Thyroid gland (tissue), 4 donors: ENCODE results near the gene TBL1XR1.

Experiments used
- CTCF ChIP-seq, 6 experiments: fragments of 200-600 bp in 3 of 6; fragments of 450-650 bp in 3 of 6; sonication (generic) in 3 of 6; IDR thresholded peaks; one replicate each; pipeline ENCODE4 v1.5.1; 2016 to 2019; ENCODE audit warnings: antibody characterized with exemption in 6 of 6, mild to moderate bottlenecking in 2 of 6, inconsistent platforms in 1 of 6, moderate library complexity in 1 of 6
- POLR2A ChIP-seq, 2 donors: fragments of 450-650 bp; IDR thresholded peaks; one replicate each; pipeline ENCODE4 v1.6.1; 2017; ENCODE audit warnings: antibody characterized with exemption in 2 of 2, mild to moderate bottlenecking in 2 of 2, moderate library complexity in 1 of 2

GRCh38 chr3:177055605-177056571 is 141.4 kb downstream of the TBL1XR1 start:
- TF ChIP-seq CTCF (IDR thresholded peaks at IDR 0.05): no peak
- TF ChIP-seq POLR2A (IDR thresholded peaks at IDR 0.05): no peak
